GM10248 (cell line): ENCODE results near the gene CXCR4.

ENCODE experiments used
- CTCF ChIA-PET: fragments of 300-600 bp; sonication (Branson Sonifier 250); formaldehyde crosslinking; extraction: SDS; loops from one replicate; lab custom pipeline; 2021; ENCODE audit warnings: antibody characterized with exemption; lab: Yijun Ruan, JAX
- POLR2A ChIA-PET: fragments of 350-650 bp; sonication (Branson Sonifier 250); formaldehyde crosslinking; extraction: SDS; loops from one replicate; lab custom pipeline; 2020; ENCODE audit warnings: antibody characterized with exemption; lab: Yijun Ruan, JAX
- DNase-seq: peaks from one replicate; pipeline ENCODE4 v3.0.0; 2012; ENCODE audit errors: extremely low spot score
- CTCF ChIP-seq: IDR thresholded peaks from 2 replicates; pipeline ENCODE4 v1.5.1; 2012; ENCODE audit warnings: mild to moderate bottlenecking, low read depth; ENCODE audit errors: extremely low read depth, missing control alignments, control extremely low read depth

The CXCR4 gene

GRCh38 chr2:136118819-136119716, 1.1 kb upstream of the CXCR4 start:
- TF ChIP-seq CTCF = no peak
- ChIA-PET POLR2A (interaction anchor here (0.6 to 0.8 kb wide), 2 partner anchors 101 to 257 kb away, joined by 3 read pairs; no protein-coding TSS in a partner anchor), CTCF (interaction anchor here (0.9 to 2.1 kb wide), 6 partner anchors 9 to 205 kb away, joined by 3 to 4 read pairs (median 4); no protein-coding TSS in a partner anchor)
- peak; percentile 67 for DNase-seq

- CTCF ChIA-PET = interaction anchor here (1.0 kb wide), 1 partner anchor 263 kb away, joined by 3 read pairs; no protein-coding TSS in a partner anchor
- peak; percentile 33 for DNase-seq
Measured at GRCh38 chr2:136117391-136117841, 533 bp downstream of the CXCR4 start.

DNA sequence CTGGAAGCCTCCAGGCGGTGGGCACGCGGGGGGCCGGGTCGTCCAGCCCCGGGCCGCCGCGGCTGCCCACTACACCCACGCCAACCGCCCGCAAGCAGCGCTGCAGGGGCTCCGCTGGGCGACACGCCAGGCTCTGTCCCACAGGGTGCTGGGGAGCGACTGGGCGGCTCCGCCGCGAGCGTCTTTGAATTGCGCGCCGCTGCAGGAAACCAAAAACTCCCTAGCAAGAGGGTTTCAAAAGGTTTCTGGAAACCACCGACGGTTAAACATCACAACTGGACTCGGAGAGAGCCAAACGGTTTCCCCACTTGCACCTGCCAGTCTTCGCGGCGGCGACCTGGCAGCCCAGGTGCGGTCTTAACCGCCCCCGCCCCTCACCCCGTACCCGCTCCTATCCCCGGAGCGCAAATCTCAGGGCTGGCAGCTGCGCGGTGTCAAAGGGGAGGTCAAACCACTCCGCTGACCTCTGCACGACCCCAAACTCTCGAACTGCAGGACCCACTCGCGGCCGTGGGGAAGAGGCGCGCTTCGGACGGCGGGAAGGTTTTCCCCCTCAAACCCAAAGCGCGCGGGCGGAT, 1.0 kb downstream of the CXCR4 start:
- DNase-seq = peak; percentile 83
- no peak for TF ChIP-seq CTCF
- POLR2A ChIA-PET = interaction anchor here (0.9 to 1.0 kb wide), 3 partner anchors 15 to 60 kb away, joined by 3 to 5 read pairs (median 3); no protein-coding TSS in a partner anchor
- CTCF ChIA-PET = interaction anchor here (1.0 kb wide), 1 partner anchor 263 kb away, joined by 3 read pairs; no protein-coding TSS in a partner anchor

More at GRCh38 chr2:136117391-136117841, 533 bp downstream of the CXCR4 start:
- peak; percentile 20 for TF ChIP-seq CTCF
- POLR2A ChIA-PET = interaction anchor here (0.9 to 1.0 kb wide), 3 partner anchors 15 to 61 kb away, joined by 3 to 5 read pairs (median 3); no protein-coding TSS in a partner anchor

DNA sequence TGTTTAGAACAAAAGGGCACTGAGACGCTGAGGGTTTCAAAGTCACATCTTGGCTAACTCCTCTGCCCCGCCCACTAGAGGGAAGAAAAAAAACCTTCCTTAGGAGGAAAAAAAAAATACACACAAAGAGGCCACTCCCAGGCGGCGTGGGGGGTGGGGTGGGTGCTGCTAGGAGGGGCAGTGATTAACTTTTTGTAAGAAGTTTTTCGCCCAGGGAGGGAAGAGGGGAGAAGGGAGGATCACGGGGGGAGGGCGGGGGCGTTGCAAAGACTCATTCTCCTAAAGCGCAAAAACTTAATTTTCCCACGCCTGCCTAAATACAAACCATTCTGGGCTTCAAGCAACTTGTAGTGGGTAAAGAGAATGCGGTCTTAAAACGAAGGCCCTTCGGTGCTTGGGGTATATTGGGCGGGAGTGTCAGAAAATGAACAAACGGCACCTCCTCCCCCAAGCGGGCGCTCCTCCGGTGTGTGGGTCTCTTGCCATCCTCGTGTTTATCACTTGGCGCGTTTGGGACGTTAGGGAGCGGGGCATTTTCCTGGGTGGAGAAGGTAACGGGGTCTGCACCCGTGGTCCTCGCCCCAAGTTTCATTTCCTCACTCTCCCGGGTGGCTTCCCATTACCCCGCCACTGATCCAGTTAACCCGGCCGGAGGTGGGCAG, 1.7 kb downstream of the CXCR4 start:
- ChIA-PET CTCF (no interaction called here), POLR2A (no interaction called here)
- DNase-seq = peak; percentile 50
- TF ChIP-seq CTCF = no peak

DNA sequence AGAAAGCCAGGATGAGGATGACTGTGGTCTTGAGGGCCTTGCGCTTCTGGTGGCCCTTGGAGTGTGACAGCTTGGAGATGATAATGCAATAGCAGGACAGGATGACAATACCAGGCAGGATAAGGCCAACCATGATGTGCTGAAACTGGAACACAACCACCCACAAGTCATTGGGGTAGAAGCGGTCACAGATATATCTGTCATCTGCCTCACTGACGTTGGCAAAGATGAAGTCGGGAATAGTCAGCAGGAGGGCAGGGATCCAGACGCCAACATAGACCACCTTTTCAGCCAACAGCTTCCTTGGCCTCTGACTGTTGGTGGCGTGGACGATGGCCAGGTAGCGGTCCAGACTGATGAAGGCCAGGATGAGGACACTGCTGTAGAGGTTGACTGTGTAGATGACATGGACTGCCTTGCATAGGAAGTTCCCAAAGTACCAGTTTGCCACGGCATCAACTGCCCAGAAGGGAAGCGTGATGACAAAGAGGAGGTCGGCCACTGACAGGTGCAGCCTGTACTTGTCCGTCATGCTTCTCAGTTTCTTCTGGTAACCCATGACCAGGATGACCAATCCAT, 2.7 kb downstream of the CXCR4 start:
- ChIA-PET POLR2A (no interaction called here), CTCF (no interaction called here)
- TF ChIP-seq CTCF = no peak
- no peak for DNase-seq
